WTC11 (cell line): ENCODE results near the gene MAB21L4.

ENCODE experiments used
- EMX1 ChIP-seq: fragments of 250-450 bp; sonication (Bioruptor Pico); IDR thresholded peaks from 2 replicates; pipeline ENCODE4 v1.8.0; 2021; ENCODE audit warnings: mild to moderate bottlenecking
- ETV6 ChIP-seq: sonication (generic); formaldehyde crosslinking; IDR thresholded peaks from 2 replicates; pipeline ENCODE4 v1.8.1; 2022; ENCODE audit warnings: mild to moderate bottlenecking, missing genetic modification reagents
- MYBL2 ChIP-seq: sonication (generic); formaldehyde crosslinking; IDR thresholded peaks from 2 replicates; pipeline ENCODE4 v1.8.1; 2023; ENCODE audit warnings: mild to moderate bottlenecking, moderate library complexity, missing genetic modification reagents
- SMAD3 ChIP-seq: sonication (generic); formaldehyde crosslinking; IDR thresholded peaks from 2 replicates; pipeline ENCODE4 v1.8.0; 2022; ENCODE audit warnings: missing genetic modification reagents, mild to moderate bottlenecking, borderline replicate concordance
- ZNF232 ChIP-seq: sonication (generic); formaldehyde crosslinking; IDR thresholded peaks from 2 replicates; pipeline ENCODE4 v1.8.0; 2022; ENCODE audit warnings: mild to moderate bottlenecking, missing genetic modification reagents
- TF ChIP-seq, protein P1 (sequence below): fragments of 200-600 bp; IDR thresholded peaks from 2 replicates; pipeline ENCODE4 v1.8.0; 2022; ENCODE audit warnings: antibody characterized with exemption
- TF ChIP-seq, protein P2 (sequence below): sonication (generic); formaldehyde crosslinking; IDR thresholded peaks from 2 replicates; pipeline ENCODE4 v1.8.1; 2023; ENCODE audit warnings: mild to moderate bottlenecking, missing genetic modification reagents

DNA sequence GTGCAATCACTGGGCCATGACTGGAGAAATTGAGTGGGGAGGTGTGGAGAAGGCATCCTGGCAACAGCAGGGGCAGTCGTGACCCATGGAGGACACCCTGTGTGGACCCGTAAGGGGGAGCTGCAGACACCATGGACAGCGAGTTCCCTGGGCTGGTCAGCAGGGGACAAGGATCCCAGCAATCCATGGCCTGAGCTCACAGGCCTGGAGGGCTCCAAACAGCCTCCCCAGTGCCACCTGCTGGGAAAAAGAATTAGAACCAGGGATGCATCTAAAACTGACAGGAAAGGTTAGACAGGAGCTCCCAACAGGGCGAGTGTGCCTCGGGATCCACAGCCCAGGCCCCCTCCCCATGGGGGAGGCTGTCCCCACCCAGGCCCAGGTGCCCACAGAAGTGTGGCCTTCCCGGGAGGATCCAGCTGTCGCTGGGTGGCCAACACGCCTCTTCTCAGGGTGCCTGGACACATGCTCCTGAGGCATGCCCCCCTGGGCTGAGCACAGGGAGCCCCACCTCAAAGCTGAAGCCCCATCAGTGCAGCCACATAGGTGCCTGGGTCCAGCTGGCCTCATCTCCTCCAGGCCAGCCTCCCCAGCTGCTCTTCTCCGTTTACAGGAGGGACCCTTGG is 55.4 kb downstream of the MAB21L4 start:
- TF ChIP-seq, protein P1, sequence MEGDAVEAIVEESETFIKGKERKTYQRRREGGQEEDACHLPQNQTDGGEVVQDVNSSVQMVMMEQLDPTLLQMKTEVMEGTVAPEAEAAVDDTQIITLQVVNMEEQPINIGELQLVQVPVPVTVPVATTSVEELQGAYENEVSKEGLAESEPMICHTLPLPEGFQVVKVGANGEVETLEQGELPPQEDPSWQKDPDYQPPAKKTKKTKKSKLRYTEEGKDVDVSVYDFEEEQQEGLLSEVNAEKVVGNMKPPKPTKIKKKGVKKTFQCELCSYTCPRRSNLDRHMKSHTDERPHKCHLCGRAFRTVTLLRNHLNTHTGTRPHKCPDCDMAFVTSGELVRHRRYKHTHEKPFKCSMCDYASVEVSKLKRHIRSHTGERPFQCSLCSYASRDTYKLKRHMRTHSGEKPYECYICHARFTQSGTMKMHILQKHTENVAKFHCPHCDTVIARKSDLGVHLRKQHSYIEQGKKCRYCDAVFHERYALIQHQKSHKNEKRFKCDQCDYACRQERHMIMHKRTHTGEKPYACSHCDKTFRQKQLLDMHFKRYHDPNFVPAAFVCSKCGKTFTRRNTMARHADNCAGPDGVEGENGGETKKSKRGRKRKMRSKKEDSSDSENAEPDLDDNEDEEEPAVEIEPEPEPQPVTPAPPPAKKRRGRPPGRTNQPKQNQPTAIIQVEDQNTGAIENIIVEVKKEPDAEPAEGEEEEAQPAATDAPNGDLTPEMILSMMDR, result no peak
- TF ChIP-seq SMAD3 (CRISPR knock-in tag) (no peak), EMX1 (no peak), ETV6 (0 out of 2 replicates have a peak, but pooled peaks have one; percentile 19), ZNF232 (CRISPR knock-in tag) (no peak), MYBL2 (CRISPR knock-in tag) (no peak)
- TF ChIP-seq, protein P2, sequence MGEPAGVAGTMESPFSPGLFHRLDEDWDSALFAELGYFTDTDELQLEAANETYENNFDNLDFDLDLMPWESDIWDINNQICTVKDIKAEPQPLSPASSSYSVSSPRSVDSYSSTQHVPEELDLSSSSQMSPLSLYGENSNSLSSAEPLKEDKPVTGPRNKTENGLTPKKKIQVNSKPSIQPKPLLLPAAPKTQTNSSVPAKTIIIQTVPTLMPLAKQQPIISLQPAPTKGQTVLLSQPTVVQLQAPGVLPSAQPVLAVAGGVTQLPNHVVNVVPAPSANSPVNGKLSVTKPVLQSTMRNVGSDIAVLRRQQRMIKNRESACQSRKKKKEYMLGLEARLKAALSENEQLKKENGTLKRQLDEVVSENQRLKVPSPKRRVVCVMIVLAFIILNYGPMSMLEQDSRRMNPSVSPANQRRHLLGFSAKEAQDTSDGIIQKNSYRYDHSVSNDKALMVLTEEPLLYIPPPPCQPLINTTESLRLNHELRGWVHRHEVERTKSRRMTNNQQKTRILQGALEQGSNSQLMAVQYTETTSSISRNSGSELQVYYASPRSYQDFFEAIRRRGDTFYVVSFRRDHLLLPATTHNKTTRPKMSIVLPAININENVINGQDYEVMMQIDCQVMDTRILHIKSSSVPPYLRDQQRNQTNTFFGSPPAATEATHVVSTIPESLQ (CRISPR knock-in tag), result no peak
